ENCODE data around the gene CAMK2N2. TPM values are rescaled to one million over a fixed set of nuclear protein-coding genes. Genes with fewer than 3 reads are reported as not detected.

The CAMK2N2 gene
- total and polyA plus RNA-seq, 2 of the 4 experiments (the other 2 are of a cell fraction): 0.34 TPM; not detected in 1

DNA sequence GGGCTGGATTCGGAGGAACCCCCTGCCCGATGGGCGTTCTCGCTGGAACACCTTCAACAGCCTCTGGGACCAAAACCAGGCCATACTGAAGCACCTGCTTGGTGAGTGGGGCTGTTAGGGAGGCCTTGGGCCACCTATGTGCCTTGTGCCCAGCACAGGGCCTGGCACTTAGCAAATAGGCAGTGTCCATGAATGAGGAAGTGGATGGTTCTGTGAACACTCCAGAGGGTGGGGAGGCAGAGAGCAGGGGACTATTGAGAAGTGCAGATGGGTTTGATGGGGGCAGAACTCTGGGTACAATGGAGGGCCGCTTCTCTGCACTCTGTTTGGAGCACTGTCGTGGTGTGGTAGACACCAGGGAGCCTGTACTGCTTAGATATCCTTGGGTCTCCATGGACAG is 16.0 kb upstream of the CAMK2N2 start:
- no peaks in the 10 kb centered on the region for H3K36me3 ChIP-seq (ENCODE audit: control insufficient read depth, insufficient read depth, low read length)
- ChIA-PET CTCF (no interaction called here), POLR2A (ENCODE audit: unreplicated experiment) (no interaction called here)
- H3K56ac ChIP-seq (ENCODE audit: extremely low read depth, insufficient read depth, low read length): no peak overlapping the region
- dilution Hi-C loops (cut with HindIII; ENCODE audit: low sequenced_read_pairs, unreplicated experiment) (no loop called here), in situ Hi-C loops (cut with MboI; ENCODE audit: low sequenced_read_pairs) (no loop called here), intact Hi-C loops (cut with micrococcal nuclease) (no loop called here)
- H3K4ac ChIP-seq (ENCODE audit: low read depth, low read length): no peak overlapping the region
- peaks cover 65% of the 10 kb centered on the region for H3K27me3 ChIP-seq (ENCODE audit: control insufficient read depth, insufficient read depth, low read length)
- no peaks in the 10 kb centered on the region for H4K20me1 ChIP-seq (ENCODE audit: insufficient read depth, low read length)
- no peaks in the 10 kb centered on the region for H3K4me1 ChIP-seq (ENCODE audit: control insufficient read depth, insufficient read depth, low read length)
- H3K23ac ChIP-seq (ENCODE audit: low read depth, low read length): no peak overlapping the region
- peaks cover 3% of the 10 kb centered on the region; the same call in 1 of the 2 replicates for H3K9me1 ChIP-seq (ENCODE audit: insufficient read depth, low read length)
- no peak overlapping the region for H2BK120ac ChIP-seq (ENCODE audit: low read depth, low read length)
- H3K9me3 ChIP-seq (ENCODE audit: control insufficient read depth, insufficient read depth, low read length): no peaks in the 10 kb centered on the region
- no peak overlapping the region for H2AK5ac ChIP-seq (ENCODE audit: low read depth, low read length)
- H2AFZ ChIP-seq (replicated peaks; ENCODE audit: low read length, poor library complexity): no peak overlapping the region
- H2BK15ac ChIP-seq (ENCODE audit: low read depth, low read length): no peak overlapping the region
- H3K4me3 ChIP-seq (ENCODE audit: insufficient read depth, low read depth, low read length): no peak overlapping the region
- H4K91ac ChIP-seq (ENCODE audit: insufficient read depth, low read depth, low read length): no peak overlapping the region
- H4K8ac ChIP-seq (ENCODE audit: low read depth in 2 of 2, low read length in 2 of 2): no peak overlapping the region
- H4K5ac ChIP-seq (ENCODE audit: low read depth, low read length): no peak overlapping the region
- H2BK20ac ChIP-seq (ENCODE audit: low read depth, low read length): no peak overlapping the region
- WGBS, 2 experiments (ENCODE audit: extremely low coverage in 2 of 2, insufficient read length in 1 of 2): no CpG with 5 or more reads among the region's 6 CpGs
- no peak overlapping the region for H3K18ac ChIP-seq (ENCODE audit: low read depth, low read length)
- TF ChIP-seq, protein P1, sequence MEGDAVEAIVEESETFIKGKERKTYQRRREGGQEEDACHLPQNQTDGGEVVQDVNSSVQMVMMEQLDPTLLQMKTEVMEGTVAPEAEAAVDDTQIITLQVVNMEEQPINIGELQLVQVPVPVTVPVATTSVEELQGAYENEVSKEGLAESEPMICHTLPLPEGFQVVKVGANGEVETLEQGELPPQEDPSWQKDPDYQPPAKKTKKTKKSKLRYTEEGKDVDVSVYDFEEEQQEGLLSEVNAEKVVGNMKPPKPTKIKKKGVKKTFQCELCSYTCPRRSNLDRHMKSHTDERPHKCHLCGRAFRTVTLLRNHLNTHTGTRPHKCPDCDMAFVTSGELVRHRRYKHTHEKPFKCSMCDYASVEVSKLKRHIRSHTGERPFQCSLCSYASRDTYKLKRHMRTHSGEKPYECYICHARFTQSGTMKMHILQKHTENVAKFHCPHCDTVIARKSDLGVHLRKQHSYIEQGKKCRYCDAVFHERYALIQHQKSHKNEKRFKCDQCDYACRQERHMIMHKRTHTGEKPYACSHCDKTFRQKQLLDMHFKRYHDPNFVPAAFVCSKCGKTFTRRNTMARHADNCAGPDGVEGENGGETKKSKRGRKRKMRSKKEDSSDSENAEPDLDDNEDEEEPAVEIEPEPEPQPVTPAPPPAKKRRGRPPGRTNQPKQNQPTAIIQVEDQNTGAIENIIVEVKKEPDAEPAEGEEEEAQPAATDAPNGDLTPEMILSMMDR (conservative IDR thresholded peaks at IDR 0.05; ENCODE audit: low read depth, low read length): no peak
- TF ChIP-seq NFE2L2 (IDR thresholded peaks at IDR 0.05; ENCODE audit: low read depth, low read length) (no peak), POLR2A (IDR thresholded peaks at IDR 0.05; ENCODE audit: low read depth, low read length) (no peak), BHLHE40 (IDR thresholded peaks at IDR 0.05; ENCODE audit: low read depth, low read length) (no peak), MXI1 (IDR thresholded peaks at IDR 0.05; ENCODE audit: borderline replicate concordance, low read depth, low read length) (no peak), RCOR1 (IDR thresholded peaks at IDR 0.05; ENCODE audit: insufficient replicate concordance, low read length) (no peak), SMC3 (IDR thresholded peaks at IDR 0.05; ENCODE audit: low read depth, low read length) (no peak), MAFK (IDR thresholded peaks at IDR 0.05; ENCODE audit: low read depth, low read length) (no peak), CEBPB (IDR thresholded peaks at IDR 0.05; ENCODE audit: low read depth, low read length) (no peak)
- H2BK5ac ChIP-seq (ENCODE audit: low read depth, low read length, poor library complexity, severe bottlenecking): no peak overlapping the region
- no peaks in the 10 kb centered on the region for H3K79me1 ChIP-seq (ENCODE audit: low read depth in 1 of 2, low read length in 2 of 2)
- ATAC-seq (ENCODE audit: low read depth) (no peak), DNase-seq (no peak)
- no TSS peak for BruUV-seq (replicated peaks)
- H3K14ac ChIP-seq (replicated peaks; ENCODE audit: low read depth, low read length): no peak overlapping the region
- H3K27ac ChIP-seq (ENCODE audit: insufficient read depth, low read length): no peak overlapping the region
- H2AK9ac ChIP-seq (replicated peaks; ENCODE audit: low read depth, low read length, poor library complexity): no peak overlapping the region
- H3K9ac ChIP-seq (ENCODE audit: low read depth, low read length): no peak overlapping the region
- H3K4me2 ChIP-seq (ENCODE audit: low read depth, low read length): no peak overlapping the region

Measured in IMR-90 (cell line).